Measurements from ENCODE around the gene ARID1A.

- TF ChIP-seq POLR2A (IDR thresholded peaks at IDR 0.05; ENCODE audit: low read length) (no peak), GATA1 (IDR thresholded peaks at IDR 0.05; ENCODE audit: low read depth, low read length) (no peak)
Measured at GRCh38 chr1:26740023-26740634, 44.3 kb downstream of the ARID1A start.
